22Rv1 (cell line): Measurements from ENCODE around the gene NCK1.
A peak's percentile ranks its signal among the peaks of the same experiment; 100 is the strongest.

Experiments used
- H3K27ac ChIP-seq: fragments of 450-650 bp; 2 replicates; pipeline ENCODE4 v1.5.1; 2017
- CTCF ChIP-seq: fragments of 450-650 bp; IDR thresholded peaks from 2 replicates; pipeline ENCODE4 v1.5.1; 2017; ENCODE audit warnings: mild to moderate bottlenecking
- ZFX ChIP-seq: fragments of 450-650 bp; IDR thresholded peaks from 2 replicates; pipeline ENCODE4 v1.6.1; 2017; ENCODE audit warnings: antibody characterized with exemption, borderline replicate concordance

Gene NCK1

DNA sequence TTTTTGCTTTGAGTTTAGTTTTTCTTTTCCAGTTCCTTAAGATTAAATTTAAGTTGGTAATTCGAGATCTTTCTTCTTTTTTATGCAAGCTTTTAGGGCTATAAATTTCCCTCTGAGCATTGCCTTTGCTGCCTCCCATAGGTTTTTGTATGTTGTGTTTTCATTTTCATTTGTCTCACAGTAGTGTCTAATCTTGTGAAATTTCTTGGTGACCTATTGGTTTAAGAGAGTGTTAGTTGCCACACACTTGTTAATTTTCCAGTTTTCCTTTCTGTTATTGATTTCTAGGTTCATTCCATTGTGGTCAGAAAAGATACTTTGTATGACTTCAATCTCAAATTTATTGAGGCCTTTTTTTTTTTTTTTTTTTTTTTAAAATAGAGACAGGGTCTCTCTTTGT, 77.5 kb downstream of the NCK1 start:
- TF ChIP-seq ZFX (no peak), CTCF (no peak)
- no peak overlapping the region for H3K27ac ChIP-seq

DNA sequence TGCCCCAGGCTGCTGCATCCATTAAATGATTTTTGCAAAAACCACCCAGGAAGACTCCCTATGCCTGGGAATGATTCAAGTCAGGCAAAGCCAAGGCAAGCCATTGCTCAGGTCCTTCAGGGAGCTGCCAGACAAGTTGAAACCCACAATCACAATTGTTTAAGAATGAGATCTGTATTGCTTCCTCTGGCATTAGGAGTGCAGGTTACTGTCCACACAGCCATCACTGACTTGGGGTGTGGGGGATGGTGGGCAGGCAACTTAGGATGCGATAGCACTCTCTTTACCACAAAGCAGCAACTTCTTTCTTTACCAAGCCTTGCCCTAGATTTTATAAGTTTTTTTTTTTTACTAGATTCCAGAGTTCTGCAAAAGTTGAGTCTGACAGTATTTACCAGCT, 80.8 kb downstream of the NCK1 start:
- TF ChIP-seq ZFX (no peak), CTCF (no peak)
- no peak overlapping the region for H3K27ac ChIP-seq

DNA sequence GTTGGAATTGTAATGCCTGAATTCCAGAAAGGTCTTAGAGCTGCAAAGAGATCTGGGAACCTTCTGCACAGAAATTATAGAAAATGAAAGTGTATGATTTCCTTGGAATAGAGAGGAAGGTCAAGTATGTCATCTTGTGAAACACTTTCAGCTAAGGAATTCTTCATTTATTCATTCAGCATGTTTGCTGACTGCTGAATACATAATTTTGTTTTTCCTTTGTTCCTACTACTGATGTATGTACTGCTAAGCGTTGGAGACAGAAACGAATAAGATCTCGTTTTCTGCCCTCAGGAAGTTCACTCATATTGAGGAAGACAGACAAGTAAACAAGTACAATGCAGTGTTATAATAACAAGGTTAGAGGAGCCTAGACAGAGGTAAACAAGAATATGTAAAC, 81.4 kb downstream of the NCK1 start:
- H3K27ac ChIP-seq, result no peak overlapping the region
- TF ChIP-seq CTCF (no peak), ZFX (no peak)

GRCh38 chr3:136946978-136947377, 85.0 kb downstream of the NCK1 start:
- TF ChIP-seq ZFX (no peak), CTCF (no peak)
- no peak overlapping the region for H3K27ac ChIP-seq

DNA sequence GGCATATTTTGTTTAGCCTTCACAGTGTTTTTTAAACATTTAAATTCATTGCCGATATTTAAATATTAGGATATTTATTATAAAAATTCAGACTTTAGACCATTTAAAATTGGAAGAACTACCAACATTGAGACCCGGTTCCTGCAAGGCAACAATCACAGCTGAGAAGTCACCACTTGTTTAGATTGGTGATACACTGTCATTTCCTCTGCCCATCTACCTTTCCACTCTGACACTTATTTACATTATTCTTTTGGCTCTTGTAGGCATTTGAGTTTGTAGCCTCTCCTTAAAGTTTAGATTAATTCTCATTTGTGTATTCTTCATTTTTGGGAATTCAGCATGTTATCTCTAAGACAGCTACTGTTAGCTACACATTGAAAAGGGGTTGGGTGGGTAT, 85.5 kb downstream of the NCK1 start:
- H3K27ac ChIP-seq, result no peak overlapping the region
- TF ChIP-seq ZFX, result no peak
- no peak for TF ChIP-seq CTCF

GRCh38 chr3:136949146-136949545, 87.1 kb downstream of the NCK1 start:
- H3K27ac ChIP-seq, result no peak overlapping the region
- TF ChIP-seq ZFX, result no peak

- H3K27ac ChIP-seq, result no peak overlapping the region
- no peak for TF ChIP-seq ZFX
- TF ChIP-seq CTCF, result 0 out of 2 replicates have a peak, but pooled peaks have one; percentile 21
These were observed 87.7 kb downstream of the NCK1 start for GRCh38 chr3:136949708-136950107.

DNA sequence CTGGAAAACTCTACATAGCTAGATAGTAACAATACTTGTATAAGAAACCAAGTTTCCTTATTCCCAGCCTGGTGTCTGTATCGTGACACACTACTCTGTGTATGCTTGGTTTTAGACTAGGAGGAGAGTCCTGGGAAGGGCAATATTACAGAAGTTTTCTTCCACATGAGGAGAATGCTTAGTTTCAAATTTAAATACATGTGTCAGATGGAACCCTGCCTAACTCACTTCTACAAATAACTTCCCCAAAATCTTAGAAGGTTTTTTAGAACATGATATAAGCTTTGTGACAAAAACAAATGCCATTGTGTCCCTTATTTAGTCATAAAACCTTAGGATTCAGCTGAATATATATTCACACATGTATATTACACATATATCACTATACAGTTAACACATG, 88.6 kb downstream of the NCK1 start:
- no peak overlapping the region for H3K27ac ChIP-seq
- no peak for TF ChIP-seq CTCF
